ENCODE data around the gene TMEM184B.

TMEM184B gene

DNA sequence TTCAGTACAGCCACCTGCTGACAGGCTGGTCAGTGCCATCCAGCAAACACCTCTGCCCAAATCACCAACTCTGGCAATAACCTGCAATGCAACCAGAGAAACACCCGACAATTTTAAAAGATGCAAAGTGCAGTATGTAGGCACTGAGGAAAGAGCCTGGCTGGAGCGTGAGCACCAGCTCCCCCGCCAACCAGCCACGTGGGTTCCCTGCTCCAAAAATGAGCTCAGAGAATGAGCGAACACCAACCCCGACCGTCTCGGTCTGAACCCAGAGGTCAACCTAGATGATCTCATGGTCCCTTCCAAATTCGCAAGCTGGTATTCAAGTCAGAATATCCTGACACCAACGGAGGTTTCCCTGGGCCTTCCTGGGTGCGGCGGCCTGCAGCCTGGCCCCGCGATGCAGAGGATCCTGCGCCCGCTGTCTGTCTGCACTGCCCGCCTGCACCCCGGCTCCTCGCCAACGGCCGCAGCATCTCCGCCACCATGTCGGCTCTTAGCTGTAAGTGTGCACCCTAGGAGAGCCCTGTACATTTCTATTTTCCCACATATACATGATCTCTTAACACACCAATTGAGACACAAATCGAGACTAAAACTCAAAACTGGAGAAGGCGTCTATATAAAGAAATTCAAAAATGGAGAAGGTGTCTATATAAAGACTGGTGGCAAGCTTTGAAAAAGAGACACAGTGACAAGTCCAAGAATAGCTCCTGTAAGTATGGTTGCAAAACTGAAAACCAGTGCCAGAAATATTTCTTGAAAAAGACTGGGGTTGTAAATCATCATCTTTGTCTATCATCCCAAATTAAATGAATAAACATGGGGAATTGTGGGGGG lies 22.8 kb downstream of the TMEM184B start:
- Histone ChIP-seq H3K36me3 (ENCODE audit: low read depth) (peaks cover 21% of the 10 kb centered on the region), H3K9me3 (ENCODE audit: severe bottlenecking) (no peaks in the 10 kb centered on the region), H3K4me1 (ENCODE audit: insufficient read depth, poor library complexity, severe bottlenecking) (no peaks in the 10 kb centered on the region), H3K27me3 (ENCODE audit: insufficient read depth, poor library complexity, severe bottlenecking) (no peaks in the 10 kb centered on the region), H3K4me3 (ENCODE audit: severe bottlenecking) (no peak overlapping the region), H3K27ac (ENCODE audit: poor library complexity, severe bottlenecking) (no peak overlapping the region)
- ATAC-seq (ENCODE audit: low read depth), result no peak
- DNase-seq (ENCODE audit: low spot score), result no peak
- TF ChIP-seq, protein P1, sequence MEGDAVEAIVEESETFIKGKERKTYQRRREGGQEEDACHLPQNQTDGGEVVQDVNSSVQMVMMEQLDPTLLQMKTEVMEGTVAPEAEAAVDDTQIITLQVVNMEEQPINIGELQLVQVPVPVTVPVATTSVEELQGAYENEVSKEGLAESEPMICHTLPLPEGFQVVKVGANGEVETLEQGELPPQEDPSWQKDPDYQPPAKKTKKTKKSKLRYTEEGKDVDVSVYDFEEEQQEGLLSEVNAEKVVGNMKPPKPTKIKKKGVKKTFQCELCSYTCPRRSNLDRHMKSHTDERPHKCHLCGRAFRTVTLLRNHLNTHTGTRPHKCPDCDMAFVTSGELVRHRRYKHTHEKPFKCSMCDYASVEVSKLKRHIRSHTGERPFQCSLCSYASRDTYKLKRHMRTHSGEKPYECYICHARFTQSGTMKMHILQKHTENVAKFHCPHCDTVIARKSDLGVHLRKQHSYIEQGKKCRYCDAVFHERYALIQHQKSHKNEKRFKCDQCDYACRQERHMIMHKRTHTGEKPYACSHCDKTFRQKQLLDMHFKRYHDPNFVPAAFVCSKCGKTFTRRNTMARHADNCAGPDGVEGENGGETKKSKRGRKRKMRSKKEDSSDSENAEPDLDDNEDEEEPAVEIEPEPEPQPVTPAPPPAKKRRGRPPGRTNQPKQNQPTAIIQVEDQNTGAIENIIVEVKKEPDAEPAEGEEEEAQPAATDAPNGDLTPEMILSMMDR (IDR thresholded peaks at IDR 0.05; ENCODE audit: poor library complexity, severe bottlenecking), result no peak

GRCh38 chr22:38249301-38249700 lies 23.5 kb downstream of the TMEM184B start:
- ATAC-seq (ENCODE audit: low read depth) (no peak), DNase-seq (ENCODE audit: low spot score) (no peak)
- peaks cover 3% of the 10 kb centered on the region for H3K4me1 ChIP-seq (ENCODE audit: insufficient read depth, poor library complexity, severe bottlenecking)
- TF ChIP-seq, protein P1 (IDR thresholded peaks at IDR 0.05; ENCODE audit: poor library complexity, severe bottlenecking), result no peak
- H3K9me3 ChIP-seq (ENCODE audit: severe bottlenecking), result no peaks in the 10 kb centered on the region
- peaks cover 27% of the 10 kb centered on the region for H3K36me3 ChIP-seq (ENCODE audit: low read depth)
- H3K27me3 ChIP-seq (ENCODE audit: insufficient read depth, poor library complexity, severe bottlenecking), result no peaks in the 10 kb centered on the region
- H3K4me3 ChIP-seq (ENCODE audit: severe bottlenecking), result no peak overlapping the region
- H3K27ac ChIP-seq (ENCODE audit: poor library complexity, severe bottlenecking), result no peak overlapping the region

GRCh38 chr22:38248280-38248679 lies 24.5 kb downstream of the TMEM184B start:
- TF ChIP-seq, protein P1 (IDR thresholded peaks at IDR 0.05; ENCODE audit: poor library complexity, severe bottlenecking), result no peak
- Histone ChIP-seq H3K4me1 (ENCODE audit: insufficient read depth, poor library complexity, severe bottlenecking) (peaks cover 11% of the 10 kb centered on the region), H3K27ac (ENCODE audit: poor library complexity, severe bottlenecking) (no peak overlapping the region), H3K36me3 (ENCODE audit: low read depth) (peaks cover 28% of the 10 kb centered on the region), H3K9me3 (ENCODE audit: severe bottlenecking) (no peaks in the 10 kb centered on the region), H3K27me3 (ENCODE audit: insufficient read depth, poor library complexity, severe bottlenecking) (no peaks in the 10 kb centered on the region), H3K4me3 (ENCODE audit: severe bottlenecking) (no peak overlapping the region)
- DNase-seq (ENCODE audit: low spot score) (no peak), ATAC-seq (ENCODE audit: low read depth) (no peak)

- DNase-seq (ENCODE audit: low spot score) (no peak), ATAC-seq (ENCODE audit: low read depth) (no peak)
- H3K27ac ChIP-seq (ENCODE audit: poor library complexity, severe bottlenecking), result no peak overlapping the region
- TF ChIP-seq, protein P1 (IDR thresholded peaks at IDR 0.05; ENCODE audit: poor library complexity, severe bottlenecking), result no peak
- peaks cover 16% of the 10 kb centered on the region for H3K4me1 ChIP-seq (ENCODE audit: insufficient read depth, poor library complexity, severe bottlenecking)
- peaks cover 28% of the 10 kb centered on the region for H3K36me3 ChIP-seq (ENCODE audit: low read depth)
- no peaks in the 10 kb centered on the region for H3K27me3 ChIP-seq (ENCODE audit: insufficient read depth, poor library complexity, severe bottlenecking)
- no peak overlapping the region for H3K4me3 ChIP-seq (ENCODE audit: severe bottlenecking)
- H3K9me3 ChIP-seq (ENCODE audit: severe bottlenecking), result no peaks in the 10 kb centered on the region
Measured at GRCh38 chr22:38247713-38248112, 25.1 kb downstream of the TMEM184B start.

DNA sequence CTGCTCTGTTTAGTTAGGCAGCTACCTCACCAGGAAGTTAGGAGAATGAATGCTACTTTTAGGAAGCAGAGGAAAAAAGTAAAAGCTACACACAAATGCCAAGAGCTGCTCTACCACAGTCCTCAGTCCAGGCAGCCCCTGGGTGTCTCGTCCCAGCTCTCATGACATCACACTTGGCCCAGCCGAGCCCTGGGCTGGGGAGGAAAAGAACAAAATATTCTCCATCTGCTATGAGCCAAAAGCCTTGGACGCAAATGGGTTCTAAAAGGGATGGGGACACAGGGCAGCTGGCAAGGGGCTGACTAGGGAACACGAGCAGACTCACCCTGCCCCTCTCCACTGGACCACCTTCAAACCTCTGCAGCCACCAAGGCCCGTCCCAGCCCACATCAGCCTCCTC lies 26.1 kb downstream of the TMEM184B start:
- H3K9me3 ChIP-seq (ENCODE audit: severe bottlenecking), result no peaks in the 10 kb centered on the region
- peaks cover 28% of the 10 kb centered on the region for H3K36me3 ChIP-seq (ENCODE audit: low read depth)
- no peak overlapping the region for H3K27ac ChIP-seq (ENCODE audit: poor library complexity, severe bottlenecking)
- peaks cover 20% of the 10 kb centered on the region for H3K4me1 ChIP-seq (ENCODE audit: insufficient read depth, poor library complexity, severe bottlenecking)
- no peak for ATAC-seq (ENCODE audit: low read depth)
- no peaks in the 10 kb centered on the region for H3K27me3 ChIP-seq (ENCODE audit: insufficient read depth, poor library complexity, severe bottlenecking)
- no peak for DNase-seq (ENCODE audit: low spot score)
- TF ChIP-seq, protein P1 (IDR thresholded peaks at IDR 0.05; ENCODE audit: poor library complexity, severe bottlenecking), result no peak
- H3K4me3 ChIP-seq (ENCODE audit: severe bottlenecking), result no peak overlapping the region
